ENCODE results near the gene GRID1. TPM values are rescaled to one million over a fixed set of nuclear protein-coding genes. Genes with fewer than 3 reads are reported as not detected.

The GRID1 gene
- polyA plus RNA-seq, 1 of the 3 experiments (the other 2 are of a cell fraction) = 0.13 TPM

DNA sequence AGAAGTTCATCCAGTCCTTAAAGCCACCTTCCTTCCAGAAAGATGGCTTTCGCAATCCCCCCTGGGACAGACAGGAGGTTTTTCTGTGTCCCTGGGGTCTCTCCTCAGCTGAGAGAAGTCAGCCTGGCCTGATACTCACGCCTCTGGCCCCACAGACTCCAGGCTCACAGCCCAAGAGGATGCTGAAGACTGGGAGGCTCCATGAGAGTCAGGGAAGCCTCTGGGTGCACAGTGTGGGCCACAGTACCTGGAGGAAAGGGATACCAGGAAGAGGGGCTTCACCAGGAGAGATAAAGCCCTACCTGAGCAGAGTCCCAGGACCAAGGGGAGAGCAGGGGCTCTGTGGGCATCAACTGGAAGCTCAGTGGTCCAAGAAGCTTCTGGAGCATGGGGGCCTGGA lies 324.4 kb downstream of the GRID1 start:
- Histone ChIP-seq H3K4me1 (ENCODE audit: control insufficient read depth in 1 of 2, insufficient read depth in 2 of 2, low read depth in 1 of 2, low read length in 1 of 2) (no peaks in the 10 kb centered on the region; a peak in 1 of 4 replicates), H3K27ac (ENCODE audit: low read depth in 2 of 2, low read length in 1 of 2) (no peak overlapping the region), H3K79me2 (ENCODE audit: insufficient read depth) (no peaks in the 10 kb centered on the region), H3K9me2 (no peaks in the 10 kb centered on the region), H3K27me3 (ENCODE audit: insufficient read depth) (no peaks in the 10 kb centered on the region), H3K9ac (no peak overlapping the region), H3K9me3 (no peaks in the 10 kb centered on the region), H3K4me3 (ENCODE audit: low read depth in 2 of 2, low read length in 1 of 2) (no peak overlapping the region), H3K36me3 (replicated peaks in 1 of 2; ENCODE audit: control insufficient read depth in 1 of 2, insufficient read depth in 2 of 2, low read length in 1 of 2) (no peaks in the 10 kb centered on the region), H4K20me1 (ENCODE audit: insufficient read depth) (no peaks in the 10 kb centered on the region), H3F3A (replicated peaks; ENCODE audit: insufficient read depth) (no peaks in the 10 kb centered on the region), H3K4me2 (no peak overlapping the region), H2AFZ (ENCODE audit: low read depth) (no peak overlapping the region)
- ChIA-PET CTCF (interaction anchor here (0.9 to 1.7 kb wide), 2 partner anchors 11 to 24 kb away, joined by 3 to 4 read pairs; no protein-coding TSS in a partner anchor), POLR2A (no interaction called here)
- WGBS (ENCODE audit: low lambda C conversion rate) = no CpG with 5 or more reads among the region's 2 CpGs
- no peak for DNase-seq
- no peak for TF ChIP-seq POLR2AphosphoS5 (IDR thresholded peaks at IDR 0.05; ENCODE audit: low read depth, low read length)
- no peak for TF ChIP-seq FOXJ3 (CRISPR knock-in tag; IDR thresholded peaks at IDR 0.05)
- TF ChIP-seq, protein P1, sequence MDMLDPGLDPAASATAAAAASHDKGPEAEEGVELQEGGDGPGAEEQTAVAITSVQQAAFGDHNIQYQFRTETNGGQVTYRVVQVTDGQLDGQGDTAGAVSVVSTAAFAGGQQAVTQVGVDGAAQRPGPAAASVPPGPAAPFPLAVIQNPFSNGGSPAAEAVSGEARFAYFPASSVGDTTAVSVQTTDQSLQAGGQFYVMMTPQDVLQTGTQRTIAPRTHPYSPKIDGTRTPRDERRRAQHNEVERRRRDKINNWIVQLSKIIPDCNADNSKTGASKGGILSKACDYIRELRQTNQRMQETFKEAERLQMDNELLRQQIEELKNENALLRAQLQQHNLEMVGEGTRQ (IDR thresholded peaks at IDR 0.05; ENCODE audit: borderline replicate concordance, low read depth, low read length) = no peak
- TF ChIP-seq ELF1 (IDR thresholded peaks at IDR 0.05) = no peak
- TF ChIP-seq MXI1 (IDR thresholded peaks at IDR 0.05; ENCODE audit: low read depth, low read length) = no peak
- no peak for TF ChIP-seq ZBTB33 (IDR thresholded peaks at IDR 0.05; ENCODE audit: borderline replicate concordance, low read depth)
- TF ChIP-seq TCF12 (IDR thresholded peaks at IDR 0.05) = no peak
- TF ChIP-seq, protein P2, sequence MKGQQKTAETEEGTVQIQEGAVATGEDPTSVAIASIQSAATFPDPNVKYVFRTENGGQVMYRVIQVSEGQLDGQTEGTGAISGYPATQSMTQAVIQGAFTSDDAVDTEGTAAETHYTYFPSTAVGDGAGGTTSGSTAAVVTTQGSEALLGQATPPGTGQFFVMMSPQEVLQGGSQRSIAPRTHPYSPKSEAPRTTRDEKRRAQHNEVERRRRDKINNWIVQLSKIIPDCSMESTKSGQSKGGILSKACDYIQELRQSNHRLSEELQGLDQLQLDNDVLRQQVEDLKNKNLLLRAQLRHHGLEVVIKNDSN (IDR thresholded peaks at IDR 0.05; ENCODE audit: borderline replicate concordance, low read depth) = no peak
- TF ChIP-seq RXRA (IDR thresholded peaks at IDR 0.05; ENCODE audit: borderline replicate concordance, low read depth) = no peak
- TF ChIP-seq CTCF (IDR thresholded peaks at IDR 0.05) = no peak
- no peak for TF ChIP-seq NFIC (IDR thresholded peaks at IDR 0.05; ENCODE audit: borderline replicate concordance)
- no peak for TF ChIP-seq FOXM1 (IDR thresholded peaks at IDR 0.05; ENCODE audit: low read depth)
- no peak for TF ChIP-seq MEF2A (IDR thresholded peaks at IDR 0.05; ENCODE audit: borderline replicate concordance, low read depth)
- no peak for TF ChIP-seq SIN3A (IDR thresholded peaks at IDR 0.05; ENCODE audit: borderline replicate concordance, low read depth, low read length)
- TF ChIP-seq GABPA (IDR thresholded peaks at IDR 0.05; ENCODE audit: low read depth) = no peak
- no peak for TF ChIP-seq REST (IDR thresholded peaks at IDR 0.05; ENCODE audit: low read depth, low read length)
- no peak for TF ChIP-seq NRF1 (IDR thresholded peaks at IDR 0.05; ENCODE audit: low read depth, low read length)
- no peak for TF ChIP-seq SMC3 (IDR thresholded peaks at IDR 0.05; ENCODE audit: low read depth, low read length)
- no peak for TF ChIP-seq FOSL2 (IDR thresholded peaks at IDR 0.05; ENCODE audit: borderline replicate concordance, low read depth)
- no peak for TF ChIP-seq GATA2 (CRISPR knock-in tag; IDR thresholded peaks at IDR 0.05)
